WTC11 (cell line): ENCODE results near the gene ARMC7. TPM values are rescaled to one million over a fixed set of nuclear protein-coding genes. Genes with fewer than 3 reads are reported as not detected.

Source experiments
- ATAC-seq: fragments of 200-7000 bp; cut with Tn5 transposase; 2 replicates; pipeline ENCODE4 v1.10.0; 2021; ENCODE audit warnings: mild to moderate bottlenecking, moderate library complexity
- CTCF ChIA-PET: fragments of 300-600 bp; sonication (Branson Sonifier 250); formaldehyde crosslinking; loops from one replicate; lab custom pipeline; 2021; ENCODE audit warnings: antibody characterized with exemption; lab: Charles Lee
- POLR2A ChIA-PET: fragments of 350-600 bp; sonication (Branson Sonifier 250); formaldehyde crosslinking; loops from one replicate; lab custom pipeline; 2021; ENCODE audit warnings: antibody characterized with exemption; lab: Charles Lee
- DNase-seq: peaks from one replicate; pipeline ENCODE4 v3.0.0; 2021; ENCODE audit warnings: low spot score
- H3K27ac Mint-ChIP-seq: 2 replicates; pipeline ENCODE4 v1.8.0; 2021; ENCODE audit warnings: mixed read lengths
- H3K27me3 Mint-ChIP-seq: 2 replicates; pipeline ENCODE4 v1.8.0; 2021; ENCODE audit warnings: low read depth, mild to moderate bottlenecking, moderate library complexity, mixed read lengths
- H3K36me3 Mint-ChIP-seq: 2 replicates; pipeline ENCODE4 v1.8.0; 2021; ENCODE audit warnings: mixed read lengths
- H3K4me1 Mint-ChIP-seq: 2 replicates; pipeline ENCODE4 v1.8.0; 2022; ENCODE audit warnings: mixed read lengths
- H3K4me3 Mint-ChIP-seq: 2 replicates; pipeline ENCODE4 v1.8.0; 2021; ENCODE audit warnings: mild to moderate bottlenecking, moderate library complexity, mixed read lengths
- H3K9me3 Mint-ChIP-seq: 2 replicates; pipeline ENCODE4 v1.8.0; 2021; ENCODE audit warnings: mixed read lengths
- ETV6 ChIP-seq: sonication (generic); formaldehyde crosslinking; IDR thresholded peaks from 2 replicates; pipeline ENCODE4 v1.8.1; 2022; ENCODE audit warnings: mild to moderate bottlenecking, missing genetic modification reagents
- GABPB1 ChIP-seq: sonication (generic); formaldehyde crosslinking; IDR thresholded peaks from 2 replicates; pipeline ENCODE4 v1.8.1; 2023; ENCODE audit warnings: mild to moderate bottlenecking, missing genetic modification reagents
- NR1H2 ChIP-seq: sonication (generic); formaldehyde crosslinking; IDR thresholded peaks from 2 replicates; pipeline ENCODE4 v1.9.0; 2021; ENCODE audit warnings: mild to moderate bottlenecking, moderate library complexity, missing genetic modification reagents
- RELA ChIP-seq: sonication (generic); formaldehyde crosslinking; IDR thresholded peaks from 2 replicates; pipeline ENCODE4 v1.8.1; 2022; ENCODE audit warnings: missing genetic modification reagents, mild to moderate bottlenecking, borderline replicate concordance
- TCF7 ChIP-seq: sonication (generic); formaldehyde crosslinking; IDR thresholded peaks from 2 replicates; pipeline ENCODE4 v1.8.0; 2022; ENCODE audit warnings: mild to moderate bottlenecking, low read depth, missing genetic modification reagents, moderate library complexity
- TEAD4 ChIP-seq: sonication (generic); formaldehyde crosslinking; IDR thresholded peaks from 2 replicates; pipeline ENCODE4 v1.8.0; 2022; ENCODE audit warnings: mild to moderate bottlenecking, missing genetic modification reagents
- ZNF416 ChIP-seq: fragments of 250-450 bp; sonication (Bioruptor Pico); IDR thresholded peaks from 2 replicates; pipeline ENCODE4 v1.9.0; 2021; ENCODE audit warnings: mild to moderate bottlenecking, inconsistent platforms
- ZNF425 ChIP-seq: fragments of 250-450 bp; sonication (Bioruptor Pico); conservative IDR thresholded peaks from 2 replicates; pipeline ENCODE4 v1.9.0; 2021; ENCODE audit warnings: mild to moderate bottlenecking
- total RNA-seq: library from RNA; stranded (reverse); gene quantifications from 3 replicates; pipeline ENCODE4 v1.2.3, GENCODE V29; 2021
- TF ChIP-seq, protein P1 (sequence below): sonication (generic); formaldehyde crosslinking; IDR thresholded peaks from 2 replicates; pipeline ENCODE4 v1.8.0; 2022; ENCODE audit warnings: mild to moderate bottlenecking, missing genetic modification reagents
- TF ChIP-seq, protein P2 (sequence below): sonication (generic); formaldehyde crosslinking; IDR thresholded peaks from 2 replicates; pipeline ENCODE4 v1.8.0; 2022; ENCODE audit warnings: mild to moderate bottlenecking, missing genetic modification reagents
- TF ChIP-seq, protein P3 (sequence below): sonication (generic); formaldehyde crosslinking; IDR thresholded peaks from 2 replicates; pipeline ENCODE4 v1.8.0; 2022; ENCODE audit warnings: missing genetic modification reagents
- TF ChIP-seq, protein P4 (sequence below): sonication (generic); formaldehyde crosslinking; conservative IDR thresholded peaks from 2 replicates; pipeline ENCODE4 v1.8.1; 2022; ENCODE audit warnings: mild to moderate bottlenecking, missing genetic modification reagents

ARMC7 gene
- total RNA-seq, 1 experiment from 2014 or later: 13.2 TPM

DNA sequence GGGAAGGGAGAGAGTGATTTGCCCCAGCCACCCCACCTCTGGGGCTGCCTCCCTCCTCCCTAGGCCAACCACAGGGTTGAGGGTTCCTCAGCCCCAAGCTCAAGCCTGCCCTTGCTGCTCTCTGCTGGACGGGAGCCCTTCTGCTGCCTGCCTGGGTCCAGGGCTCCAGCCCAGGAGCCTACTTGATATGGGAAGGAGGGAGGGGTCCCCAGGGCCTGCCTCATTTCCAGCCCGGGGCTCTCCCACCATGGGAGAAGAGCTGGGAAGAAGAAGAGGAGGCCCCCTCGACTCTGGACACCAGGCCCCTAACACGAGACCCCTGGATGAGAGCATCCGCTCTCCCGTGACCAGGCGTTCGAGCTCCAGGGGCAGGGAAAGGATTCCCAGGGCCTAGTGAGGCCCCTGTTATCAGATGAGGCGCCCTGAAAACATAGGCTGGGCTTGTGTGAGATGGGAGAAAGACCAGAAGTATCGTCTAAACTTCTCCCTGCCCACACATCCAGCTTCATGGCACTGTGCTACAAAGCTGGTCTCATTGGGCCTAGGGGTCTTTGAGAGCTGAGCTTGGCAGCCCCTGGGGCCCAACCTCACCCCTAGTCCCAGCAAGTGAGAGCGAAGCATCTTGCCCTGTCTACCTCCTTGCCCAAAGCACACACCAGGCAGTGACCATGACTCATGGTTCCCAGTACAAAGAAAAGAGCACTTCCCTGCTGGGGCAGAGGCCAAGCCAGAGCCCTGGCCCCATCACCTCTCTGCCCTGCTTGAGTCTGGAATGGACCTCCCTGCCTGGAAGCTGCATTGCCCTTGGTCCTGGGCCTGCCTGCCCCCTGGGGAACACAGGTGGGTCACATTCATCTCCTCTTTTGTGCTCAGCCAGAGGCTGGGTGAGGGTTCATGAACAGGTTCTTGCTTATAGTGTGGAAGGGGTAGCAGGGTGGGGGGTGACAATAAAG, 21.0 kb upstream of the ARMC7 start (continued):
- TF ChIP-seq ZNF416 (CRISPR knock-in tag) (no peak), TCF7 (CRISPR knock-in tag) (no peak), ZNF425 (CRISPR knock-in tag) (no peak)

DNA sequence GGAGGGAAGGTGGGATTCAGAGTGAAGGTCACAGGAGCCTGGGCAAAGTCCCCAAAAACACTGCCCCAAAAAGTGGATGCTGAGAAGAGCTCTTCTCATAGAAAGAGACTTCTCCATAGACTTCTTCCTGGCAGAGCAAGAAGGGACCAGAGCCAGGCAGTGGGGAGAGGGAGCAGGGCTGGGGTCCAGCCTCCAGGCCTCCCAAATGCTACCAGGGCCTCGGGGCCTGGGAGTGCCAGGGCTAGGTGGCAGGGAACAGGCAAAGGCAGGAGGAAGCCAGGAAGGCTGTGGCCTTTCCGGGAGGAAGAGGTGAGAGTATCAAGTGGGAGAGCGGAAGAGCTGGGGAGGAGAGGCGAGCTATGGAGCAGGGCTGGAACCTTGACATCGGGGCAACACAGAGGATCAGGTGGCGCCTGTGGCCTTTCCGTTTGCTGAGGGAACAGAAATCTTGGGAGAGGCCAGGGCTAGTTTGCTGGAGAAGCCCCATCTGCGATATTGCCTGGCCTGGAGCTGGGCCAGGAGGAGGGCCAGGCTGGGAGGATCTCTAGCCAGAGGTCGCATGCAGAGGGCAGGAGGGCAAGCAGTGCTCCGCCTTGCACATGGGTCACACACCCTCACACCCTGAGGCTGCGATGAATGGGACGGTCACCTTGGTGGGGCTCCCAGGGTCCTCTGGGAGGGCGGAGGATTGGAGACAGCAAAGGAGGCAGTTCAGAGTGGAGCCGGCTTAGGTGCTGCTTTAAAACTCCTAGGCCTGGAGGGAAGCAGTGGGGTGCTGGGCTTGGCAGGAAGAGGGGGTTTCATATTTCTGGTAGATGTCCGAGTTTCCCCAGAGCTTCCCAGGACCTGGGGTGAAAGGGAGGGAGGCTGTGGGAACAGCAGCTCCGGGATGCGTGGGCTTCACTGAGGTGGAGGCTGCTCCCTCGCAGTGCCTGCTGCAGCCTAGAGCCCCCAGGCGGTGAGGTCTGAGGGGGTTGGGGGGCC, 18.6 kb upstream of the ARMC7 start:
- Mint-ChIP-seq H3K4me1 (peaks cover 58% of the 10 kb centered on the region), H3K4me3 (peak overlapping the region; percentile 45), H3K9me3 (no peaks in the 10 kb centered on the region), H3K36me3 (peaks cover 5% of the 10 kb centered on the region; the same call in 1 of the 2 replicates), H3K27ac (peak overlapping the region; percentile 91), H3K27me3 (no peaks in the 10 kb centered on the region; the same call in 1 of the 2 replicates)
- ATAC-seq (no peak), DNase-seq (no peak)
- CTCF ChIA-PET: interaction anchor here (0.6 to 1.9 kb wide), 10 partner anchors 13 to 172 kb away, joined by 3 to 13 read pairs (median 4); no protein-coding TSS in a partner anchor
- peak; percentile 46 for TF ChIP-seq GABPB1 (CRISPR knock-in tag)
- TF ChIP-seq, protein P1, sequence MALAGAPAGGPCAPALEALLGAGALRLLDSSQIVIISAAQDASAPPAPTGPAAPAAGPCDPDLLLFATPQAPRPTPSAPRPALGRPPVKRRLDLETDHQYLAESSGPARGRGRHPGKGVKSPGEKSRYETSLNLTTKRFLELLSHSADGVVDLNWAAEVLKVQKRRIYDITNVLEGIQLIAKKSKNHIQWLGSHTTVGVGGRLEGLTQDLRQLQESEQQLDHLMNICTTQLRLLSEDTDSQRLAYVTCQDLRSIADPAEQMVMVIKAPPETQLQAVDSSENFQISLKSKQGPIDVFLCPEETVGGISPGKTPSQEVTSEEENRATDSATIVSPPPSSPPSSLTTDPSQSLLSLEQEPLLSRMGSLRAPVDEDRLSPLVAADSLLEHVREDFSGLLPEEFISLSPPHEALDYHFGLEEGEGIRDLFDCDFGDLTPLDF: no peak
- TF ChIP-seq, protein P2, sequence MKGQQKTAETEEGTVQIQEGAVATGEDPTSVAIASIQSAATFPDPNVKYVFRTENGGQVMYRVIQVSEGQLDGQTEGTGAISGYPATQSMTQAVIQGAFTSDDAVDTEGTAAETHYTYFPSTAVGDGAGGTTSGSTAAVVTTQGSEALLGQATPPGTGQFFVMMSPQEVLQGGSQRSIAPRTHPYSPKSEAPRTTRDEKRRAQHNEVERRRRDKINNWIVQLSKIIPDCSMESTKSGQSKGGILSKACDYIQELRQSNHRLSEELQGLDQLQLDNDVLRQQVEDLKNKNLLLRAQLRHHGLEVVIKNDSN (CRISPR knock-in tag): no peak
- POLR2A ChIA-PET: no interaction called here

DNA sequence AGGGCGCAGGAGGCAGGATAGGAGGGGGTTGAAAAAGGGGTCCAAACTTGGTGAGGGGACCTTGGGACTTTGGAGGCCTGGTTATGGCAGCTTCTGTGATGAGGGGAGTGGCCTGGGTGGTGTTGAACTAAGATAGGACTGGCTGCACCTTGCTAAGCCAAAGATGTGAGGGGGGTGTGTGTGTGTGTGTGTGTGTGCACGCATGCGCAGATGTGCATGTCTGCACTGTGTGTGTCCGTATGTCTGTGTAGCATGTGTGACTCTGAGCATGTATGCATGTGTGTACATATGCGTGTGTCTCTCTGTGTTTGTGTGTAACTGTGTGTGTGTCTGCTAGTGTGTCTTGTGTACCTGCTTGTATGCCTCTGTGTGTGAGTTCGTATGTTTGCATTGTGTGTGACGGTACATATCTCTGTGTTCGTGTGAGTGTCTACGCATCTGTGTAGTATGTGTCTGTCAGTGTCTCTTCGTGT, 17.9 kb upstream of the ARMC7 start:
- no peaks in the 10 kb centered on the region; the same call in 1 of the 2 replicates for H3K27me3 Mint-ChIP-seq
- TF ChIP-seq, protein P3, sequence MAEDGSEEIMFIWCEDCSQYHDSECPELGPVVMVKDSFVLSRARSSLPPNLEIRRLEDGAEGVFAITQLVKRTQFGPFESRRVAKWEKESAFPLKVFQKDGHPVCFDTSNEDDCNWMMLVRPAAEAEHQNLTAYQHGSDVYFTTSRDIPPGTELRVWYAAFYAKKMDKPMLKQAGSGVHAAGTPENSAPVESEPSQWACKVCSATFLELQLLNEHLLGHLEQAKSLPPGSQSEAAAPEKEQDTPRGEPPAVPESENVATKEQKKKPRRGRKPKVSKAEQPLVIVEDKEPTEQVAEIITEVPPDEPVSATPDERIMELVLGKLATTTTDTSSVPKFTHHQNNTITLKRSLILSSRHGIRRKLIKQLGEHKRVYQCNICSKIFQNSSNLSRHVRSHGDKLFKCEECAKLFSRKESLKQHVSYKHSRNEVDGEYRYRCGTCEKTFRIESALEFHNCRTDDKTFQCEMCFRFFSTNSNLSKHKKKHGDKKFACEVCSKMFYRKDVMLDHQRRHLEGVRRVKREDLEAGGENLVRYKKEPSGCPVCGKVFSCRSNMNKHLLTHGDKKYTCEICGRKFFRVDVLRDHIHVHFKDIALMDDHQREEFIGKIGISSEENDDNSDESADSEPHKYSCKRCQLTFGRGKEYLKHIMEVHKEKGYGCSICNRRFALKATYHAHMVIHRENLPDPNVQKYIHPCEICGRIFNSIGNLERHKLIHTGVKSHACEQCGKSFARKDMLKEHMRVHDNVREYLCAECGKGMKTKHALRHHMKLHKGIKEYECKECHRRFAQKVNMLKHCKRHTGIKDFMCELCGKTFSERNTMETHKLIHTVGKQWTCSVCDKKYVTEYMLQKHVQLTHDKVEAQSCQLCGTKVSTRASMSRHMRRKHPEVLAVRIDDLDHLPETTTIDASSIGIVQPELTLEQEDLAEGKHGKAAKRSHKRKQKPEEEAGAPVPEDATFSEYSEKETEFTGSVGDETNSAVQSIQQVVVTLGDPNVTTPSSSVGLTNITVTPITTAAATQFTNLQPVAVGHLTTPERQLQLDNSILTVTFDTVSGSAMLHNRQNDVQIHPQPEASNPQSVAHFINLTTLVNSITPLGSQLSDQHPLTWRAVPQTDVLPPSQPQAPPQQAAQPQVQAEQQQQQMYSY (CRISPR knock-in tag): no peak
- TF ChIP-seq TEAD4: no peak
- no peak for TF ChIP-seq NR1H2 (CRISPR knock-in tag)
- no peak for TF ChIP-seq ETV6 (CRISPR knock-in tag)
- TF ChIP-seq, protein P4, sequence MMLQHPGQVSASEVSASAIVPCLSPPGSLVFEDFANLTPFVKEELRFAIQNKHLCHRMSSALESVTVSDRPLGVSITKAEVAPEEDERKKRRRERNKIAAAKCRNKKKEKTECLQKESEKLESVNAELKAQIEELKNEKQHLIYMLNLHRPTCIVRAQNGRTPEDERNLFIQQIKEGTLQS: no peak
- no peak for TF ChIP-seq RELA
- H3K4me3 Mint-ChIP-seq: no peak overlapping the region
- no peaks in the 10 kb centered on the region for H3K9me3 Mint-ChIP-seq
- H3K36me3 Mint-ChIP-seq: peaks cover 5% of the 10 kb centered on the region; the same call in 1 of the 2 replicates
- DNase-seq (no peak), ATAC-seq (no peak)
- peaks cover 52% of the 10 kb centered on the region for H3K4me1 Mint-ChIP-seq
- ChIA-PET POLR2A (no interaction called here), CTCF (interaction anchor here (0.7 to 1.9 kb wide), 7 partner anchors 14 to 173 kb away, joined by 3 to 13 read pairs (median 6); no protein-coding TSS in a partner anchor)
- H3K27ac Mint-ChIP-seq: peak overlapping the region; percentile 94
